DOHH2 (cell line): ENCODE measurements around the gene PRORP.

ENCODE experiments used
- EZH2phosphoT487 ChIP-seq: fragments of 200-600 bp; sonication (generic); IDR thresholded peaks from 2 replicates; pipeline ENCODE4 v1.6.1; 2017; ENCODE audit warnings: borderline replicate concordance, mild to moderate bottlenecking, antibody characterized with exemption, low read length, moderate library complexity, mixed read lengths
- TF ChIP-seq, protein P1 (sequence below): fragments of 200-600 bp; sonication (generic); IDR thresholded peaks from one replicate; pipeline ENCODE4 v1.5.1; 2014; ENCODE audit warnings: antibody characterized with exemption, mild to moderate bottlenecking, low read depth, low read length; ENCODE audit not compliant: poor library complexity, severe bottlenecking

DNA sequence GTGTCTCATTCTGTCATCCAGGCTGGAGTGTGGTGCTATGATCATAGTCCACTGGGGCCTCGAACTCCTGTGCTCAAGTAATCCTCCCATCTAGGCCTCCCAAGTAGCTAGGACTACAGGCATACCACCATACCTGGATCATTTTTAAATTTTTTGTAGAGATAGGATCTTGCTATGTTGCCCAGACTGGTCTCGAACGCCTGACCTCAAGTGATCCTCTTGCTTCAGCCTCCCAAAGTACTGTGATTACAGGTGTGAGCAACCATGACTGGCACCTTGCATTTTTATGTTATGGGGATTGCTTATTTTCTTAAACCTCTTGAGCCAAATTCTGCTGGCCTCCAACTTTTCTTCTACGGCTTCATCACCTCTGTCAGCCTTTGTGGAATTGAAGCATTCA, 26.9 kb downstream of the PRORP start:
- TF ChIP-seq, protein P1, sequence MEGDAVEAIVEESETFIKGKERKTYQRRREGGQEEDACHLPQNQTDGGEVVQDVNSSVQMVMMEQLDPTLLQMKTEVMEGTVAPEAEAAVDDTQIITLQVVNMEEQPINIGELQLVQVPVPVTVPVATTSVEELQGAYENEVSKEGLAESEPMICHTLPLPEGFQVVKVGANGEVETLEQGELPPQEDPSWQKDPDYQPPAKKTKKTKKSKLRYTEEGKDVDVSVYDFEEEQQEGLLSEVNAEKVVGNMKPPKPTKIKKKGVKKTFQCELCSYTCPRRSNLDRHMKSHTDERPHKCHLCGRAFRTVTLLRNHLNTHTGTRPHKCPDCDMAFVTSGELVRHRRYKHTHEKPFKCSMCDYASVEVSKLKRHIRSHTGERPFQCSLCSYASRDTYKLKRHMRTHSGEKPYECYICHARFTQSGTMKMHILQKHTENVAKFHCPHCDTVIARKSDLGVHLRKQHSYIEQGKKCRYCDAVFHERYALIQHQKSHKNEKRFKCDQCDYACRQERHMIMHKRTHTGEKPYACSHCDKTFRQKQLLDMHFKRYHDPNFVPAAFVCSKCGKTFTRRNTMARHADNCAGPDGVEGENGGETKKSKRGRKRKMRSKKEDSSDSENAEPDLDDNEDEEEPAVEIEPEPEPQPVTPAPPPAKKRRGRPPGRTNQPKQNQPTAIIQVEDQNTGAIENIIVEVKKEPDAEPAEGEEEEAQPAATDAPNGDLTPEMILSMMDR = no peak
- TF ChIP-seq EZH2phosphoT487 = no peak
